GM19240 (cell line): ENCODE data around the gene ARHGAP26.
"Not testable (repeated sequence)": the region's sequence is repeated elsewhere in the genome, so short reads cannot be mapped to it uniquely, and the experiment has no call there.

Experiments
- DNase-seq: peaks from one replicate; pipeline ENCODE4 v3.0.0; 2011; ENCODE audit warnings: low spot score; ENCODE audit not compliant: insufficient read length

The ARHGAP26 gene

DNA sequence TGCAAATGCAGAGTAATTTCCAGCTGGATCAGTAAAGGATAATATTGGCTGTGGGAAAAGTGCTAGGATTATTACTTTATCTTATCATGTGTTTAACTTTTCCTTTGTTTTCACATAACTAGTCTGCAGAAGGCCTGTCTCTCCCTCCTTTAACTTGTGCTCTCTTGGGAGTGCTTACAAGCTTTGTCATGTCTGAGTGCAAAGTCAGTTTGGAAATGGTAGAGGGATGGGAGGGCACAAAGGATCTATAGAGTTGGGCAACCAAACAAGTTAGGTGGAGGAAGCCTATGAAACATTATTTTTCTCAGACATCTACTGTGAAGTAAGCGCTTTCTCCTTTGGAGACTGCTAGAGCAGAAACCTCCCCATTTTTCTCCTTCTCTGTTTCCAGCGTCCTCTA, 308.8 kb downstream of the ARHGAP26 start:
- no peak for DNase-seq

GRCh38 chr5:143080407-143080806, 310.2 kb downstream of the ARHGAP26 start:
- no peak for DNase-seq

- no peak for DNase-seq
These were observed 310.8 kb downstream of the ARHGAP26 start for GRCh38 chr5:143080982-143081381.

DNA sequence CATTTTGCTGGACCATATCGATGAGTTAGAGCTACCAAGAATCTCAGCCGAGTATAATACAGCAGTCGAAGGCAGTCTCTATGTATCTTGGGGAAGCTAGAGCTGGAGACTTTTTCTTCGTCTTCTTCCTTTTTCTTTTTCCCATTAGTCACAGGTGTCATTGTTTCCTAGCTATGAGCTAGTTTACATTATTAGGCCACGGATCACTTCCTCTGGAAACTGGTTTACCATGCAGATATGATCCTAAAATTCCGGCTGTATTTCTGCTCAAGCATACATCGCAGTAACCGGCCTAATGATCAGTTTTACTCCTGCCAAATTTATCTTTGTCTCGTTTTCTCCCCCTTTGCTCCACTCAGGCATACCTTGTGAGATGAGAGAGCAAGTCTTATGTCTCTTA, 312.8 kb downstream of the ARHGAP26 start:
- no peak for DNase-seq

DNA sequence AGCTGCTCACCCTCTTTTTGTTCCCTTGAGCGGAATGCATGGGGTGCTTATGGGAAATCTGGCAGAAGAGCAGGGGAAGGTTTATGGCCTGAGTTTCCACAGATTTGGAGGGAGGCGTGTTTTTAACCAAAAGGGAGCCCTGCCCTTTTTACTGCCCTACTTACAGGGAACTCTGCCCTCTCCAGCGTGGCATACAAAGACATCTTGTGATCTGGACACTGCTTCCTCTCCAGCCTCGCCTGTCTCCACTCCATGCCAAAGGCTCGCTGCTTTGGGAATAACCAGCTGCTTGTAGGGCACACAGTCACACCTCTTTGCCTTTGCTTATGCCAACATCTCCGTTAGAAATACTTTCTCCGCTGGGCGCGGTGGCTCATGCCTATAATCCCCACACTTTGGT, 314.2 kb downstream of the ARHGAP26 start:
- no peak for DNase-seq

DNA sequence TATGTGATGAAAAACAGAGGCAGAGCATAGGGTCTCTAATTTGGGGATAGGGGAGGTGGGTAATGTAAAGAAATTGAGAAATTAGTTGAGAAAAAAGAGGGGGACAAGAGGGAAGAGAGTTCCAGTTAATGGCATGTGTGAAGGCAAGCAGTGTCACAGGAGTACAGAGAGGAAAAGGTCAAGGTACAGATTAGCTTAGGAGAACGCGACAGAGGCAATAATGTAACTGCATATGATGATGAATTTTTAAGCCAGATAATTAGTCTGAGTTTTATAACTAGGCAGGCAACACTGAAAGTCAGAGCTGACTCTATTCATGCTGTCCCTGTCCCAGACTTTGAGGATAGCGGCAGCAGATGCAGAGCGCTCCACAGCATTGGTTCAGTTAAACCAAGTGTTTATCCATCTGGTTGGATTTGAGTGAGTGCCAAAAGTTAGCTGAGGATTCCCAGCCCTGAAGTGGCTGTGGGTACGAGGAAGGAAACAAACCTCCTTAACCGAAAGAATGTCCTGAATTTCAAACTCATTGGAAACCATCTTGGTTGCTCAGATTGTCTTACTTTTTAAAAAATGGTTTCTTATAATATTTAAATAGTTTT, 315.2 kb downstream of the ARHGAP26 start:
- no peak for DNase-seq

DNA sequence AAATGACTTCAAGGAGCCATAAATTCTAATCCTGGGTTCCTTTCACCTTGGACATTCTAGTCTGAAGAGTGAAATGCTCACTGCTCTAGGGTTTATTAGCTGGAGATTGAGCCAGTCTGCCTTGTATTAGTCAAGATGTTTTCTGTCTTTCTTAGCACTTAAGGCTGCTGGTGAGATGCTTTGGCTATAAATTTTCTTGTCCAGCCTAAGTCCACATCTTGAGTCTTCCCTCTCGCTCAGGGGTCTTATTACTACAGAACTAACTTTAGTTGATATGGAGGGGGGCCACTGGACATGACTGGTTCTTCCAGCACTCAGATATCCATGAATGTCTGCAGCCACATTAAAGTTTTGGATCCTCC, 316.4 kb downstream of the ARHGAP26 start:
- DNase-seq = no peak

DNA sequence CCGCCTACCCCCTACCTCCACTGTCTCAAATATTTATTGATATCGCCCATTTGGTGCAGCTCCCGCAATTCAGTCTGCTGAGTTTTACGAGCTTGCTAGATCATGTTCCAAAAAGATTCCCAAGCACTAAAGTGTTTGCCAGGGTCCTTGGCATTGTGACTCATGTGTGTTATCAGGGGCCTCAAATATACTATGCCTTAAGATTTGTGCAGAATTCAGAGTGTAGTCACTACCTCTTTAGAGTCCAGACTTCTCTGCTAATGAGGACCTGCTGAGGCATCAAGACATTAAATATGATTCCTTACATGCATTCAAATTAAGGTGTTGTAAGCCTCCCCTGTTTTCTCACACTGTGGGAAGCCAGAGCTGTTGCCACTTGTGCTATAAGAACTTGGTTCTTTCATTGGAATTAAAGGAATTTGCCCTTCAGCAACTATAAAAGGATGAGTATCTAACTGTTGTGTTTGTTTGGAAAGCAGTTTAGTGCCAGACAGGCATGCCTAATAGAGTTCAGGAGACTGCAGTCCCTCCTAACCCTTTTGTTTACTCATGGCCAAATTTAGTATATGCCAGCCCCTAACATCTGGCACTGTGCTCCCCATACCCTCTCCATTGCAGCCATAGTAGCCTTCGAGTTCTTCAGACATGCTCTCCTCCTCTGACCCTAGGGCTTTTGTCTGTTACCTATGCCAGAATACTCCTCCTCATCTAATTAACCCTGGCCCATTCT, 316.9 kb downstream of the ARHGAP26 start:
- DNase-seq = no peak

GRCh38 chr5:143088702-143089101, 318.5 kb downstream of the ARHGAP26 start:
- DNase-seq = not testable (repeated sequence)

DNA sequence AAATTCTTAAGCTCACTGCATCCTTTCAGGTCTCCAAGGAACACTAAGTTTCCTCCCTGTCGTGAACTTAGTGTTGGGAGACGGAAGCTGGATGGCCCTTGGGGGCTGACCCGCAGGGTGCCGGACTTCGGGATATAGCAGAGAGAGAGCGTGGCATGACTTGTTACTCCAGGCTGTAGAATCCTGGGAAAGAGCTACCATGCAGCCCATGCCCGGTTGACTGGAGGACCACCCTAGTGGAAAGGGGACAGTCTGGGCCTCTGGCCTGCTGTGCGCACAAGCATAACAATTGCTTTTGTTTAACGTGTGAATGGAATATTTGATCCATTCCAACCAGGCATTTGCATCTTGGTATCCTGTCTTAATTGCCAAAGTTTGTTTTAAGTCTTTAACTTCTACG, 319.9 kb downstream of the ARHGAP26 start:
- not testable (repeated sequence) for DNase-seq

DNA sequence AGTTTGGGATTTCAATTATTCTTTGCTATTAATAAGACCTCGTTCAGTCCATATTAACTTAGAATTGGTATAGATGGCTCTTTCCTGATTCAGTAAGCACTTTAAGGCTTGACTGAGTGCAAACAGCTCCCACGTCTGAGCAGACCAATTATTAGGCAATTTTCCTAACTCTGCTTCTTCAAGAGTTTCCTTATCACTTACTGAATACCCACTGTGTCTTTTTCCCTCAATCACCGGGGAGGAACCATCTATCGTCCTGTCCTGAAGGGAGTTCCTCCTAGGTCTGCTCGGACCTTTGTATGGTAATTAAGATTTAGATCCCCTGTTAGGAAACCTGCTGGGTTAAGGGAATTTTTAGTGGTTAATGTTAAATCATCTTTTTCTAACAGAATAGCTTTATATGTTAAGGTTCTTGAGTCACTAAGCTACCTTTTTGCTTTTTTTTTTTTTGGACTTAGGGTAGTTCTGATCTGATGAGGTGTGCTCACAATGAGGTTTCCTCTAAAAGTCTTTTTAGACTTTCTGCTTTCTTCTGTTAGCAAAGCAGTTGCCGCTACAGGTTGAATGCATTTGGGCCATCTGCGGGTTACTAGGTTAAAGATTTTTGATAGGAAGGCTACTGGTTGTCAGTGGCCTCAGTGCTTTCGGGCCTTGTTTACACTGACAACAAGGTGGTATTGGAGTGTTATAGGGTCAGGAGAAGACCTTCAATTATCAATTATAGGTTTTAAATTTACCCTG, 322.7 kb downstream of the ARHGAP26 start:
- DNase-seq = not testable (repeated sequence)

- no peak for DNase-seq
These were observed 323.4 kb downstream of the ARHGAP26 start for GRCh38 chr5:143093452-143094086.

GRCh38 chr5:143094087-143094521, 323.9 kb downstream of the ARHGAP26 start:
- no peak for DNase-seq

GRCh38 chr5:143094608-143095007, 324.4 kb downstream of the ARHGAP26 start:
- not testable (repeated sequence) for DNase-seq

GRCh38 chr5:143101121-143101520, 330.9 kb downstream of the ARHGAP26 start:
- peak; percentile 27 for DNase-seq

DNA sequence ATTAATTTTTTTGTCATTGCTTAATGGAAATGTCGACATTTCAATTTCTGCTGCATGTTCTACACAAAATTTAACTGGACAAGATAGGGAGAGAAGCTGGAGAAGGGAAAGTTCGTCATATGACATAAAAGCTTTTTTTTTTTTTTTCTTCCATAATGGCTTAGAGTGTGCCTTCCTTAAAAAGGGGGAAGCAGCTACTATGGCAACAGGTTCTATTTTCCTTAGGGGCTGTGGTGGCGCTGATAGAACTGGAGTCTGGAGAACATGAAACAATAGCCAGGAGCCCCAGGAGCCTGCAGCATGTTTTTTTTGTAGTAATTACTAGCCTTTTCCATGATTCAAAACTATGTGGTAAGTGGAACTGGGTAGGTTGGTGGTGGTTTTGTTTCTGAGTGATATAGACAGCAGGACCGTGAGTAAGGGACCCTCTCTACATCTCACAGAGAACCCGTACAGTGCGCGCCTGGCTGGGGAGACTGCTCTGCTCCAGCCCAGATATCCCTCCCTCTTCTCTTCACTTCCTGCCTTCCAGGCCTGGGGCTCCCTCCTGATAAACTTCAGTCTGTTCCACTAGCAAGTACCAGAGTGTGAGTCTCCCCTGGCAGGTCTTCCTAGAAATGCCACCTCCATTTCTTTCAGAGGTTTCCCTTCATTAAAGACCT, 331.7 kb downstream of the ARHGAP26 start:
- no peak for DNase-seq

GRCh38 chr5:143102411-143102810, 332.2 kb downstream of the ARHGAP26 start:
- DNase-seq = no peak

- no peak for DNase-seq
These were observed 335.2 kb downstream of the ARHGAP26 start for GRCh38 chr5:143105216-143105905.

DNA sequence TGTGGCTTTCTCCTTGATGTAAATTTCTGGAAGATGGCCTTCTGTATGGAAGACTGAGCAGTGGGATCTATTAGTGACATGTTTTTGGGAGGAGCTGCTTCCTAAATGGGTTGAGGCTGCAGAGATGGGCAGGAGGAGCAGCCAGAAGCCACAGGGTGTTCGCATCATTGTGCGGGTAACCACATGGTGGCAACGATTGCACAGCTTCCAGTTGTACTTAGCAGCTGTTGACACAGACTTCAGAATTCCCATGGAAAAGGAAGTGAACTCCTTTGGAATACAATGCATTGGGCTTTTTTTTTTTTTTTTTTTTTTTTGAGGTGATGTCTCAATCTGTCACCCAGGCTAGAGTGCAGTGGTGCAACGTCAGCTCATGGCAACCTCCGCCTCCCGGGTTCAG, 336.0 kb downstream of the ARHGAP26 start:
- no peak for DNase-seq

GRCh38 chr5:143108498-143109128, 338.4 kb downstream of the ARHGAP26 start:
- no peak for DNase-seq
